SKM-1 treated with dmso at 0.1 percent for 144 hours (cell line): ENCODE results near the gene HLA-DQB1.
A peak's percentile ranks its signal among the peaks of the same experiment; 100 is the strongest.

Source experiments
- DNase-seq: peaks from one replicate; lab custom pipeline; 2025; ENCODE audit not compliant: unreplicated experiment; lab: John Stamatoyannopoulos, UW

The HLA-DQB1 gene

DNA sequence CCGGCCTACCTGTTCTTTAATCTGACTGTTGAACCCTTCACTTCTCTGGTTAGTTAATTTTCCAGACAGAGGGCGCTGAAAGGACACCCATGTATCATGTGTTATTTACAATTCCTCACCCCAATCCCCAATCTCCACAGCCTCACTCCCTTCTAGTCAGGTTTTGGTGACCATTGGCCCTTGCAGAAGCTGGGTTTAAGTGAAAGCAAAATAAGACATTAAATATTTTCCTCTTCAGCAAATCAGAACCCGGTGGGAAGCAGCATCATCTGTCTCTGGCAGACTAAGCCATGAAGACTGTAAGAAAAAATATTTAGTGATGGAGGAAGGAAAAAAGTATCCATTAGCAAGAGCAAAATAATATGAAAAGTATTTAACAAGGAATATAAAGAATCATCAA, 38.6 kb downstream of the HLA-DQB1 start:
- no peak for DNase-seq

DNA sequence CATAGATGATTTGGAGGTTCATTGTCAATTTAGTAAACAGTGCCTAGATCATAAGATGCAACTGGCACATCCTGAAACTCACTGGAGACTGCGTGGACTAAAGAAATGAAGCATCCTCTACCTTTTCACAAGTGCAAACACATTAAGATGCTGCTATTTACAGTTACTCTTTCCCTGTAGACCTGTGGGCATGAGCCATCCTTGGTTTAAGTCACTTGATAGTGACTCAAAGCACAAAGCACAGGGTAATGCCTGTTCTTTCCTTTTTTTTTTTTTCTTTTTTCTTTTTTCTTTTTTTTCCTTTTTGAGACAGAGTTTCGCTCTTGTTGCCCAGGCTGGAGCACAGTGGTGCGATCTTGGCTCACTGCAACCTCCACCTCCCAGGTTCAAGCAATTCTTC, 39.2 kb downstream of the HLA-DQB1 start:
- DNase-seq, result no peak

GRCh38 chr6:32625137-32625536, 41.3 kb downstream of the HLA-DQB1 start:
- no peak for DNase-seq

GRCh38 chr6:32624565-32624964, 41.9 kb downstream of the HLA-DQB1 start:
- DNase-seq, result no peak

DNA sequence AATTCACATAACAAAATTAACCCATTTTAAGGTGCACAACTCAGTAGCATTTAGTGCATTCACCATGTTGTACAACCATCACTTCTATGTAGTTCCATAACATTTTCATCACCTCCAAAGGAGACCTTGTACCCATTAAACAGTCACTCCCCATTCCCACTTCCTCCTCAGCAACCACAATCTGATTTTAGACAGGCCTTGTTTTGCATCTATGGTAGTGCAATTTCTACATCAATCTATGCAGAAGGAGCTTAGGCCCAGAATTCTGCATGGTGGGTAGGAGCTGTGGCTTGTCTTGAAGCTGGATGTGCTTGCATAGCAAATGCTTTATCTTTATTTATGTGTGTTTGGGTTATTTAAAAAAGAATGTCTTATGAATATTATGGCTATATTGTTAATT, 42.8 kb downstream of the HLA-DQB1 start:
- peak; percentile 31 for DNase-seq

DNA sequence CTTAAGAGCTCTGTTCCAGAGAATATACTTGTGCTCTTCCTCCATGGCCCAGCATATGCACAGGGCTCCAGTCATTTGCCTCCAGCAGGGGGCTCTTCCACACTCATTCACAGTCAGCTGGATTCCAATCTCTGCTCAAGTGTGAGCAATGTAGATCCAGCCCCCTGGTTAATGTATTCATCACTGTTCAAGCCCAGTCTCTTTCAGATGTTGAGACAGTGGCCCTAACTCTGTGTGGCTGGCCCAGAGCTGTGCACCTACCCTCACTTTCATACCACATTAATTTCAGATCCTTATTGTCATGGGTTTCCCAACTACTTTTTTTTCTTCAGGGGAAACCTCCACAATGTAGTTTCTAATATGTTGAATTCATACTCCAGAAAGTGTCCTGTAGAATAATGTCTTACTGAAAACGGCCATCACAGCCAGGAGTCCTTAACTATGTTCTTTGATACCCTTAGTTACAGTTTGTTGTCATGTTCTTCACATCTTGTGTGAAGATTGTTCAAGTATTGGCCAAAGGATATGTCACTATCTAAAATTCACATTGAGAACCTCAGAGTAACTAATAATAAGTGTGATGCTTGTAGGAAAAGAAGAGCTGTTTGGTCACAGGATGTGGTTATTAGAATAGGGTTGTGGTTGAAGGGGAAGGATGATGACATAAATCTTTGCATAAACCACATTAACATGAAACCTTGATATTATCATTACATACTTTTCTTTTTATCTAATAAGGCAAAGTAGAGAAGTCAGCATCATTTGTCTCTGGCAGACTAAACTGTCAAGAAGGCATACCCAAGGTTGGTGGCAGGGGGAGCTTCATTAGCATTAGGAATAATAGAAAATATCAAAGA, 43.7 kb downstream of the HLA-DQB1 start:
- peak; percentile 15 for DNase-seq

- DNase-seq, result no peak
Measured at GRCh38 chr6:32621372-32621771, 45.1 kb downstream of the HLA-DQB1 start.

DNA sequence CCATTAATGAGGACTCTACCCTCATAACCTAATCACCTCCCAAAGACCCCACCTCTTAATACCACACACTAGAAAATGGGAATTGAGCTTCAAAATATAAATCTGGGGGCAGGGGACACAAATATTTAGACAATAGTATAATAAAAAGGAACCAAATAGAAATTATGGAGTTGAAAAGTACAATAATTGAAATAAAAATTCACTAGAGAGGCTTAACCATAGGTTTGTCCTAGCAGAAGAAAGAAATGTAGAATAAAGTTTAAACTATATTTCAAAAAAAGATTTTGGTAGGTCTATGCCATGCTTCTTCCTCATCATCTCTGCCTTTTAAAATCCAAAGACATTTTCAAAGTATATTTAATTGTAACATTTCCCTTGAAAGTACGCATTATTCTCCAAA, 48.7 kb downstream of the HLA-DQB1 start:
- no peak for DNase-seq

GRCh38 chr6:32615885-32616532, 50.4 kb downstream of the HLA-DQB1 start:
- no peak for DNase-seq

DNA sequence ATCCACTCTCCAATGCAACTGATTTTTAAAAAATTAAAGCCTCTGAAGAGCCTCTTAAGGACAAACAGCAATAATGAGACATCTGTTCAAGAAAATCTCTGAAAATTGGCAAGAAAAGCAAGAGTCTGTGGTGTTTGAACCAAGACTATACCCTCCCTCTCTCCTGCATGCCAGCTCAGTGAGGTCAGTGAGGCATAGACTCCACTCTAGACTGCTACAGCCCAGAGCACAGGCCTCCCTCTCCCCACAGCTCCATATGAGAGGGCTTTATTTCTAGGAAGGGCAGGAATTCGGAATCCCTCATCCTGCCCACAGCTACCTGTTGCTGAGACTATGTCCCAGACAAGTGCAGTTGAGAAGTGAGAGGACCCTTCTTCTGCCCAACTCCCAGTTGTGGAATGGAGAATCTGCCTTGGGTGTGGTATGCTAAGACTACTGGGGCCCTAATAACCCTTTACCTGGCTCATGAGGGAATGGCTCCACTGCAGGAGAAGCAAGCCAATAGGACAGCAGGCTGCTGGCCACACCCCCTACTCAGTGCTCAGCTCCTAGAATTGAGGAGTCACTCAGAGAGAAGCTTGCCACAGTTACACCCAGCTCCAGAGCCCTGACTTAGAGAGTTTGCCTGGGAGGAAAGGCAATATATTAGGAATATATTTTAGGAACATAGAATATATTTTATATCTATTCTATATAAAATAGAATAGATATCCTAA, 51.9 kb downstream of the HLA-DQB1 start:
- no peak for DNase-seq

- no peak for DNase-seq
Measured at GRCh38 chr6:32613475-32613874, 53.0 kb downstream of the HLA-DQB1 start.

DNA sequence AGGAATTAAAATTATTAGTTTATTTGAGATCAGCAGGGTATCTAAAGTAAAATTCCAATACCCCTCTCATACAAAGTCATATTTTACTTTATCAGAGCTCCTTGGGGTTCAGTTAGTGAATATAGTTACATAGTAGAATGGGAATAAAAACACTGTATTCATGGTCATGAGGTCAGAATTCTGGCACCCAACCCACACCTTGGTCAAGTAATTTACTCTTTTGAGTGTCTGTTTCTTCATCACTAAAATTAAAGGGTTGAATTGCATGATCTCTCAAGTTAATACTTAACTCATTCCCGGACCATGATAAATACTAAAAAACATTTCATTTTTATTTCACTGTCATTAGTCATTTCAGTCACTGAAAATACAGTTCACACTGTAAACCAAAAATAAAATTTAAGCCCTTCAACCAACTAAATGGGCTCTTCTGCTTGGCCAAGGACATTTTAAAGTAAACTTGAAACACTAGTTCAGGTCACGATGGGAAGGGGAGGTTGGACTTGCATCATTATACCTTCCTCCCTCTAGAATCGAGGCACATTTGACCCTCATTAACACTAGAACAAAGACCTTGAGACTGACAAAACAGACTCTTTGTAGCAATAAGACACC, 55.7 kb downstream of the HLA-DQB1 start:
- no peak for DNase-seq

GRCh38 chr6:32609731-32610640, 56.5 kb downstream of the HLA-DQB1 start:
- peak; percentile 81 for DNase-seq
